ENCODE measurements around the gene BDNF. TPM values are rescaled to one million over a fixed set of nuclear protein-coding genes. Genes with fewer than 3 reads are reported as not detected.

Gene BDNF
- total RNA-seq, 1 experiment from 2014 or later: 0.36 TPM

- TF ChIP-seq SIN3A (IDR thresholded peaks at IDR 0.05; ENCODE audit: borderline replicate concordance, insufficient read depth, low read depth, low read length): no peak
- no peak for TF ChIP-seq CTCF (IDR thresholded peaks at IDR 0.05)
- no peak for TF ChIP-seq TCF7L2 (IDR thresholded peaks at IDR 0.05; ENCODE audit: low read depth, low read length)
- TF ChIP-seq POLR2AphosphoS5 (IDR thresholded peaks at IDR 0.05; ENCODE audit: low read depth, low read length): no peak
- TF ChIP-seq REST (IDR thresholded peaks at IDR 0.05; ENCODE audit: insufficient read depth in 1 of 2, low read depth in 2 of 2, low read length in 1 of 2): no peak
- intact Hi-C loops (cut with micrococcal nuclease; ENCODE audit: unreplicated experiment) (no loop called here), in situ Hi-C loops (cut with HindIII; ENCODE audit: low pct_unique_long_range_greater_than_20kb, low sequenced_read_pairs) (no loop called here)
- no peak for DNase-seq (ENCODE audit: low read depth, low spot score)
- Histone ChIP-seq H3K4me1 (ENCODE audit: control insufficient read depth, insufficient read depth, low read length) (no peaks in the 10 kb centered on the region), H3K27me3 (ENCODE audit: control insufficient read depth, insufficient read depth, low read length) (0 out of 2 replicates have a peak, but pooled peaks cover 4% of the 10 kb centered on the region), H3K9me3 (ENCODE audit: control insufficient read depth, insufficient read depth, low read depth, low read length) (no peaks in the 10 kb centered on the region), H3K4me3 (ENCODE audit: low read depth in 2 of 2, low read length in 2 of 2) (no peak overlapping the region), H3K36me3 (ENCODE audit: control insufficient read depth, insufficient read depth, low read length) (no peaks in the 10 kb centered on the region), H3K27ac (ENCODE audit: low read length) (no peak overlapping the region)
- POLR2A ChIA-PET: no interaction called here
- no TSS peak for BruUV-seq (replicated peaks)
- no peak for ATAC-seq
- CTCF ChIA-PET: no interaction called here
These were observed 81.1 kb downstream of the BDNF start for GRCh38 chr11:27619039-27619574.

- Histone ChIP-seq H3K4me1 (ENCODE audit: control insufficient read depth, insufficient read depth, low read length) (no peaks in the 10 kb centered on the region), H3K36me3 (ENCODE audit: control insufficient read depth, insufficient read depth, low read length) (no peaks in the 10 kb centered on the region), H3K27me3 (ENCODE audit: control insufficient read depth, insufficient read depth, low read length) (0 out of 2 replicates have a peak, but pooled peaks cover 4% of the 10 kb centered on the region), H3K27ac (ENCODE audit: low read length) (no peak overlapping the region), H3K9me3 (ENCODE audit: control insufficient read depth, insufficient read depth, low read depth, low read length) (no peaks in the 10 kb centered on the region), H3K4me3 (ENCODE audit: low read depth in 2 of 2, low read length in 2 of 2) (no peak overlapping the region)
- intact Hi-C loops (cut with micrococcal nuclease; ENCODE audit: unreplicated experiment) (no loop called here), in situ Hi-C loops (cut with HindIII; ENCODE audit: low pct_unique_long_range_greater_than_20kb, low sequenced_read_pairs) (no loop called here)
- CTCF ChIA-PET: no interaction called here
- BruUV-seq (replicated peaks): no TSS peak
- TF ChIP-seq TCF7L2 (IDR thresholded peaks at IDR 0.05; ENCODE audit: low read depth, low read length) (no peak), SIN3A (IDR thresholded peaks at IDR 0.05; ENCODE audit: borderline replicate concordance, insufficient read depth, low read depth, low read length) (no peak), REST (IDR thresholded peaks at IDR 0.05; ENCODE audit: insufficient read depth in 1 of 2, low read depth in 2 of 2, low read length in 1 of 2) (no peak), POLR2AphosphoS5 (IDR thresholded peaks at IDR 0.05; ENCODE audit: low read depth, low read length) (no peak)
- DNase-seq (ENCODE audit: low read depth, low spot score): no peak
- ATAC-seq: no peak
- POLR2A ChIA-PET: no interaction called here
These were observed 81.9 kb downstream of the BDNF start for GRCh38 chr11:27618281-27618915.

All from Panc1 (cell line).